H9 (cell line): Measurements from ENCODE around the gene TMC4. TPM values are rescaled to one million over a fixed set of nuclear protein-coding genes. Genes with fewer than 3 reads are reported as not detected.

ENCODE experiments used
- DNase-seq: peaks from one replicate; pipeline ENCODE4 v3.0.0-alpha.2; 2017
- H2AFZ ChIP-seq: one replicate; pipeline ENCODE4 v1.6.1; 2013; ENCODE audit warnings: mild to moderate bottlenecking, low read length, control low read depth, moderate library complexity
- H2AK5ac ChIP-seq: 2 replicates; pipeline ENCODE4 v1.6.1; 2013; ENCODE audit warnings: low read length, control low read depth, mixed read lengths; ENCODE audit not compliant: insufficient read length
- H2BK120ac ChIP-seq: one replicate; pipeline ENCODE4 v1.6.1; 2013; ENCODE audit warnings: low read depth, mild to moderate bottlenecking, low read length, control low read depth, inconsistent platforms; ENCODE audit not compliant: poor library complexity, severe bottlenecking
- H2BK12ac ChIP-seq: 2 replicates; pipeline ENCODE4 v1.6.1; 2013; ENCODE audit warnings: low read length, control low read depth, mixed read lengths, low read depth; ENCODE audit not compliant: insufficient read length
- H2BK15ac ChIP-seq: 2 replicates; pipeline ENCODE4 v1.6.1; 2013; ENCODE audit warnings: low read depth, low read length, control low read depth
- H2BK20ac ChIP-seq: one replicate; pipeline ENCODE4 v1.6.1; 2013; ENCODE audit warnings: low read depth, mild to moderate bottlenecking, low read length, control low read depth, inconsistent platforms; ENCODE audit not compliant: poor library complexity, severe bottlenecking
- H2BK5ac ChIP-seq: 2 replicates; pipeline ENCODE4 v1.6.1; 2013; ENCODE audit warnings: low read length, control low read depth, mixed read lengths; ENCODE audit not compliant: insufficient read length
- H3K14ac ChIP-seq: 2 replicates; pipeline ENCODE4 v1.6.1; 2013; ENCODE audit warnings: low read length, control low read depth; ENCODE audit not compliant: insufficient read depth
- H3K18ac ChIP-seq: 2 replicates; pipeline ENCODE4 v1.6.1; 2013; ENCODE audit warnings: low read depth, mild to moderate bottlenecking, mixed read lengths, low read length, control low read depth; ENCODE audit not compliant: insufficient read length
- H3K23ac ChIP-seq: 2 replicates; pipeline ENCODE4 v1.6.1; 2013; ENCODE audit warnings: low read length, control low read depth, mixed read lengths, low read depth; ENCODE audit not compliant: insufficient read length
- H3K23me2 ChIP-seq: 2 replicates; pipeline ENCODE4 v1.6.1; 2013; ENCODE audit warnings: low read depth, mild to moderate bottlenecking, mixed read lengths, low read length, control low read depth; ENCODE audit not compliant: insufficient read length, poor library complexity, severe bottlenecking
- H3K27ac ChIP-seq: 2 replicates; pipeline ENCODE4 v1.5.1; 2013; ENCODE audit warnings: low read length, control low read depth, mixed read lengths, low read depth; ENCODE audit not compliant: insufficient read length
- H3K27me3 ChIP-seq: 2 replicates; pipeline ENCODE4 v1.6.1; 2013; ENCODE audit warnings: low read length, control low read depth, inconsistent platforms; ENCODE audit not compliant: insufficient read depth
- H3K4ac ChIP-seq: 2 replicates; pipeline ENCODE4 v1.6.1; 2013; ENCODE audit warnings: low read depth, mild to moderate bottlenecking, control low read depth, inconsistent platforms, low read length, moderate library complexity
- H3K4me1 ChIP-seq: 2 replicates; pipeline ENCODE4 v1.6.1; 2013; ENCODE audit warnings: low read length, control low read depth, inconsistent platforms; ENCODE audit not compliant: insufficient read depth
- H3K4me2 ChIP-seq: 2 replicates; pipeline ENCODE4 v1.6.1; 2013; ENCODE audit warnings: low read length, control low read depth, mixed read lengths; ENCODE audit not compliant: insufficient read length, insufficient read depth
- H3K56ac ChIP-seq: 2 replicates; pipeline ENCODE4 v1.6.1; 2013; ENCODE audit warnings: low read depth, mild to moderate bottlenecking, mixed read lengths, low read length, control low read depth; ENCODE audit not compliant: insufficient read length
- H3K79me1 ChIP-seq: 2 replicates; pipeline ENCODE4 v1.6.1; 2013; ENCODE audit warnings: low read depth, mild to moderate bottlenecking, moderate library complexity, low read length, control low read depth, inconsistent platforms; ENCODE audit not compliant: insufficient read depth, poor library complexity, severe bottlenecking
- H3K79me2 ChIP-seq: 2 replicates; pipeline ENCODE4 v1.6.1; 2013; ENCODE audit warnings: low read length, control low read depth, inconsistent platforms; ENCODE audit not compliant: insufficient read depth
- H3K9ac ChIP-seq: 2 replicates; pipeline ENCODE4 v1.6.1; 2013; ENCODE audit warnings: low read length, control low read depth, mixed read lengths; ENCODE audit not compliant: insufficient read length; ENCODE audit errors: extremely low read depth
- H3K9me3 ChIP-seq: one replicate; pipeline ENCODE4 v1.6.1; 2013; ENCODE audit warnings: low read depth, low read length, inconsistent platforms; ENCODE audit not compliant: control insufficient read depth
- H3T11ph ChIP-seq: one replicate; pipeline ENCODE4 v1.6.1; 2013; ENCODE audit warnings: mild to moderate bottlenecking, low read length, control low read depth, inconsistent platforms
- H4K20me1 ChIP-seq: one replicate; pipeline ENCODE4 v1.6.1; 2013; ENCODE audit not compliant: control insufficient read depth, insufficient read length, insufficient read depth
- H4K5ac ChIP-seq: 2 replicates; pipeline ENCODE4 v1.6.1; 2013; ENCODE audit warnings: low read depth, mild to moderate bottlenecking, mixed read lengths, low read length, control low read depth; ENCODE audit not compliant: insufficient read length
- H4K8ac ChIP-seq: replicated peaks from 2 replicates; pipeline ENCODE4 v1.6.1; 2013; ENCODE audit warnings: low read length, control low read depth, mixed read lengths, low read depth; ENCODE audit not compliant: insufficient read length
- H4K91ac ChIP-seq: 2 replicates; pipeline ENCODE4 v1.6.1; 2013; ENCODE audit warnings: low read depth, mild to moderate bottlenecking, moderate library complexity, mixed read lengths, low read length, control low read depth; ENCODE audit not compliant: insufficient read length
- H3K27ac Mint-ChIP-seq, 3 experiments: 2 replicates in 2 of 3; 3 replicates in 1 of 3; pipeline ENCODE4 v1.8.0; 2020 to 2021; ENCODE audit warnings: mixed read lengths in 3 of 3, mild to moderate bottlenecking in 1 of 3, moderate library complexity in 1 of 3
- H3K27me3 Mint-ChIP-seq: 2 replicates; pipeline ENCODE4 v1.8.0; 2021; ENCODE audit warnings: low read depth, mild to moderate bottlenecking, moderate library complexity, mixed read lengths
- H3K36me3 Mint-ChIP-seq, 3 experiments: 2 replicates in 2 of 3; 3 replicates in 1 of 3; pipeline ENCODE4 v1.8.0; 2020 to 2021; ENCODE audit warnings: low read depth in 3 of 3, mixed read lengths in 3 of 3; ENCODE audit not compliant: insufficient read depth in 1 of 3
- H3K4me1 Mint-ChIP-seq, 2 experiments: 2 replicates each; pipeline ENCODE4 v1.8.0; 2020; ENCODE audit warnings: mixed read lengths in 2 of 2
- H3K4me3 Mint-ChIP-seq, 2 experiments: 2 replicates in 1 of 2; 3 replicates in 1 of 2; pipeline ENCODE4 v1.8.0; 2020 to 2021; ENCODE audit warnings: mild to moderate bottlenecking in 2 of 2, mixed read lengths in 2 of 2, moderate library complexity in 1 of 2
- H3K9me3 Mint-ChIP-seq, 2 experiments: 2 replicates in 1 of 2; 3 replicates in 1 of 2; pipeline ENCODE4 v1.8.0; 2020; ENCODE audit warnings: mild to moderate bottlenecking in 2 of 2, mixed read lengths in 2 of 2, moderate library complexity in 1 of 2
- WGBS: extraction: QIAGEN DNeasy Blood & Tissue Kit; methylation state at CpG from one replicate; pipeline ENCODE4 v1.1.7; 2013; ENCODE audit warnings: missing lambda C conversion rate, low lambda C conversion rate, mixed read lengths; ENCODE audit not compliant: insufficient read length; ENCODE audit errors: extremely low coverage; 5-methylcytosine and 5-hydroxymethylcytosine counted together
- total RNA-seq: library from RNA; stranded (reverse); gene quantifications from 2 replicates; pipeline ENCODE4 v1.2.1, GENCODE V29; 2021
- TF ChIP-seq, protein P1 (sequence below): fragments of 200-600 bp; sonication (generic); conservative IDR thresholded peaks from 3 replicates; pipeline ENCODE4 v1.8.0; 2021; ENCODE audit warnings: antibody characterized with exemption, mild to moderate bottlenecking

TMC4 gene
- total RNA-seq, 1 experiment from 2014 or later = 12.2 TPM

GRCh38 chr19:54129617-54129996, 43.4 kb downstream of the TMC4 start:
- Histone ChIP-seq H2BK15ac (no peak overlapping the region), H2BK20ac (no peak overlapping the region), H2AK5ac (no peak overlapping the region), H3K23me2 (peaks cover 4% of the 10 kb centered on the region), H3K79me1 (peaks cover 4% of the 10 kb centered on the region), H3K18ac (no peak overlapping the region), H3K14ac (no peak overlapping the region), H4K5ac (no peak overlapping the region), H3K79me2 (no peaks in the 10 kb centered on the region), H2BK5ac (no peak overlapping the region), H3K23ac (no peak overlapping the region), H3K9me3 (peaks cover 4% of the 10 kb centered on the region), H2BK12ac (no peak overlapping the region), H4K91ac (no peak overlapping the region), H3K27me3 (no peaks in the 10 kb centered on the region), H3K27ac (no peak overlapping the region), H3K4me2 (no peak overlapping the region), H3K4me1 (no peaks in the 10 kb centered on the region), H4K20me1 (peaks cover 3% of the 10 kb centered on the region), H3K4ac (no peak overlapping the region), H2AFZ (no peak overlapping the region), H3K56ac (no peak overlapping the region), H2BK120ac (no peak overlapping the region), H3K9ac (no peak overlapping the region), H3T11ph (no peak overlapping the region), H4K8ac (no peak overlapping the region)
- no CpG with 5 or more reads among the region's 20 CpGs for WGBS
- H3K4me1 Mint-ChIP-seq = peaks cover 4% of the 10 kb centered on the region in 2 experiments; a peak in 2 of 4 replicates
- peaks cover 1% of the 10 kb centered on the region; the same call in 1 of the 2 replicates for H3K27me3 Mint-ChIP-seq
- no peak overlapping the region for H3K4me3 Mint-ChIP-seq
- peaks cover 11 to 12% of the 10 kb centered on the region in 2 experiments for H3K9me3 Mint-ChIP-seq
- H3K36me3 Mint-ChIP-seq = peaks cover 31 to 75% (median 62%) of the 10 kb centered on the region in 3 experiments
- no peak overlapping the region for H3K27ac Mint-ChIP-seq
- TF ChIP-seq, protein P1, sequence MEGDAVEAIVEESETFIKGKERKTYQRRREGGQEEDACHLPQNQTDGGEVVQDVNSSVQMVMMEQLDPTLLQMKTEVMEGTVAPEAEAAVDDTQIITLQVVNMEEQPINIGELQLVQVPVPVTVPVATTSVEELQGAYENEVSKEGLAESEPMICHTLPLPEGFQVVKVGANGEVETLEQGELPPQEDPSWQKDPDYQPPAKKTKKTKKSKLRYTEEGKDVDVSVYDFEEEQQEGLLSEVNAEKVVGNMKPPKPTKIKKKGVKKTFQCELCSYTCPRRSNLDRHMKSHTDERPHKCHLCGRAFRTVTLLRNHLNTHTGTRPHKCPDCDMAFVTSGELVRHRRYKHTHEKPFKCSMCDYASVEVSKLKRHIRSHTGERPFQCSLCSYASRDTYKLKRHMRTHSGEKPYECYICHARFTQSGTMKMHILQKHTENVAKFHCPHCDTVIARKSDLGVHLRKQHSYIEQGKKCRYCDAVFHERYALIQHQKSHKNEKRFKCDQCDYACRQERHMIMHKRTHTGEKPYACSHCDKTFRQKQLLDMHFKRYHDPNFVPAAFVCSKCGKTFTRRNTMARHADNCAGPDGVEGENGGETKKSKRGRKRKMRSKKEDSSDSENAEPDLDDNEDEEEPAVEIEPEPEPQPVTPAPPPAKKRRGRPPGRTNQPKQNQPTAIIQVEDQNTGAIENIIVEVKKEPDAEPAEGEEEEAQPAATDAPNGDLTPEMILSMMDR = no peak
- DNase-seq = no peak
